Left renal cortex interstitium (tissue), 4 donors: ENCODE data around the gene PEX26. TPM values are rescaled to one million over a fixed set of nuclear protein-coding genes. Genes with fewer than 3 reads are reported as not detected.
"Not testable (repeated sequence)": the region's sequence is repeated elsewhere in the genome, so short reads cannot be mapped to it uniquely, and the experiment has no call there.

ENCODE experiments used
- DNase-seq, 4 donors: peaks; one replicate each; pipeline ENCODE4 v3.0.0-alpha.2; 2013; ENCODE audit warnings: low read depth in 4 of 4, low spot score in 2 of 4, missing footprints in 1 of 4
- polyA plus RNA-seq, 4 donors: library from polyadenylated mRNA; unstranded; fragments of 120-200 nt; gene quantifications; one replicate each; pipeline ENCODE4 v1.2.1, GENCODE V29; 2013; ENCODE audit not compliant: insufficient read length in 4 of 4

The PEX26 gene
- polyA plus RNA-seq, 4 donors, result 25.5 to 38.3 (median 34.3) TPM

- no peak for DNase-seq
Measured at GRCh38 chr22:18114976-18115652, 37.3 kb downstream of the PEX26 start.

GRCh38 chr22:18115906-18116371 is 38.1 kb downstream of the PEX26 start:
- no peak for DNase-seq

GRCh38 chr22:18116634-18117033 is 38.8 kb downstream of the PEX26 start:
- no peak for DNase-seq

GRCh38 chr22:18118345-18118915 is 40.6 kb downstream of the PEX26 start:
- DNase-seq, result no peak

- no peak for DNase-seq
Measured at GRCh38 chr22:18119409-18120110, 41.8 kb downstream of the PEX26 start.

GRCh38 chr22:18120857-18121256 is 43.1 kb downstream of the PEX26 start:
- no peak for DNase-seq

- no peak for DNase-seq
Measured at GRCh38 chr22:18121506-18121905, 43.7 kb downstream of the PEX26 start.

GRCh38 chr22:18121954-18122554 is 44.3 kb downstream of the PEX26 start:
- no peak for DNase-seq

GRCh38 chr22:18123476-18124025 is 45.8 kb downstream of the PEX26 start:
- not testable (repeated sequence) for DNase-seq

- no peak for DNase-seq
Measured at GRCh38 chr22:18126606-18127005, 48.8 kb downstream of the PEX26 start.

GRCh38 chr22:18130018-18130417 is 52.2 kb downstream of the PEX26 start:
- no peak for DNase-seq

GRCh38 chr22:18130699-18131429 is 53.1 kb downstream of the PEX26 start:
- DNase-seq, result no peak

GRCh38 chr22:18133452-18133851 is 55.7 kb downstream of the PEX26 start:
- DNase-seq, result no peak

GRCh38 chr22:18136563-18137320 is 59.0 kb downstream of the PEX26 start:
- no peak for DNase-seq

- DNase-seq, result not testable (repeated sequence)
Measured at GRCh38 chr22:18141004-18141403, 63.2 kb downstream of the PEX26 start.

- DNase-seq, result no peak
Measured at GRCh38 chr22:18144105-18144504, 66.3 kb downstream of the PEX26 start.

- no peak for DNase-seq
Measured at GRCh38 chr22:18145676-18146388, 68.0 kb downstream of the PEX26 start.

- no peak for DNase-seq
Measured at GRCh38 chr22:18146389-18146753, 68.6 kb downstream of the PEX26 start.

- no peak for DNase-seq
Measured at GRCh38 chr22:18147791-18148190, 70.0 kb downstream of the PEX26 start.
